Activated CD4-positive, alpha-beta T cell treated with anti-CD3 and anti-CD28 coated beads, Interleukin-2, amount 50 U/mL, for 48 hours (primary cell): Measurements from ENCODE around the gene ICOS.
A peak's percentile ranks its signal among the peaks of the same experiment; 100 is the strongest.
"Not testable (repeated sequence)": the region's sequence is repeated elsewhere in the genome, so short reads cannot be mapped to it uniquely, and the experiment has no call there.

Experiments
- DNase-seq, 2 experiments: peaks; one replicate each; pipeline ENCODE4 v3.0.0-alpha.2; 2020

The ICOS gene

DNA sequence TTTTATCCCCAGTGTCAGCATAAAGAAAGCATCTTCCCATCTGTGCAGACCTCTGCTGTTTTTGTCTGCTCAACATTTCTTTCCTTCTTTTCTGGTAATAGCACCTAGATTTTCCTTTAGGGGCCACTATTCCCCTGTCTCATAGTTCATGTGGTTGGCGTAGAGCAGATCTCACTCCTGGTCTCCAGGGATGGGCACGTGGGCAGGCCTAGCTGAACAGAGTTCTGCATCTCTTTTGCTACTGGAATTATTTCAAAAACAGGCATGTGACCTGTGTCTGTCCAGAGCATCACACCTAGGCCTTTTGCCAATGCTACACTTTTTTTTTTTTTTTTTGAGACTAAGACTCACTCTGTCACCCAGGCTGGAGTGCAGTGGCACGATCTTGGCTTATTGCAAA is 17.7 kb upstream of the ICOS start:
- DNase-seq, result no peak

DNA sequence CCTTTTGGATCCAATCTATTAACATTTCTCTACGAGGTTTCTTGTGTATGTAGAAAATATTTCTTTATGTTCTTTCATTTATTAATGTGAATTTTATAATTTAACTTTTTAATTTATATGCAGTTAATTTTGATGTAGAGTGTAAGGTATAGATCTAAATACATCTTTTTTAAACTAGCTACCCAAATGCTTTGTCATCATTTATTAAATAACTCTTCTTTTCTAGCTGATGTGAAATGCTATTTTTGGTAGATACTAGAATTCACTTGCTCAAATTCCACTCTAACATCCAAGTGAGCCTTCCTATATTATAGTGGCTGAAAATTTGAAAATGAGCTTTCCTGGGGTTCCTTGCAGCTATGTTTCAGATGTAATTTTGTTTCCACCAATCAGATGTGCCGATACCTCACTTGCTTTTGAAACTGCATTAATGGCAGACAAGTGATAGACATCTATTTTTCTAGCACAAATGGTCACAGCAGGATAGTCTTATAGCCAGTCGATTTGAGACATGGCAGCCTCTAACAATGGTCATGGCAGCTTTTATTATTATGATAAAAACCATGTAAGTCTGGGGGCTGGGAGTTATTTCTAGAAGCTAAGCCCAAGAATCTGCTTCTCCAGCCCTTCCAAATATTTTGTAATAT is 10.9 kb upstream of the ICOS start:
- DNase-seq, result no peak

DNA sequence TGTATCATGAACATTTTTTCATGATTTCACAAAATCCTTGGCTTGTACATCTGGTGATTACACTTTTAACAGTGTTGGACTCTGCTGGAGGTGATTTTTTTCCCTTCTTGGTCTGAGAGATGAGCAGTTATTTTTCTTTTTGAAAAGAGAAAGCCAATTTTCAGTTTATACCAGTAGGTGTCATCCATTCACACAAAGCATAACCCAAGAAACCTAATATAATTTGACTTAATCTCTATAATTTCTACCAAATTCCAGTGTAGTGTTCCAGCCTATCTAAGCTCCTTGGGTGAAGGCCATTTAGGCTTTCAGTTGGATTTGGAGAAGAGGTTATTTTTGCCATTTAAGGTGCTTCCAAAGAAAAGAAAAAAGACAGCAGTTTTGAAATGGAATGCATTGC is 7.7 kb upstream of the ICOS start:
- no peak for DNase-seq

DNA sequence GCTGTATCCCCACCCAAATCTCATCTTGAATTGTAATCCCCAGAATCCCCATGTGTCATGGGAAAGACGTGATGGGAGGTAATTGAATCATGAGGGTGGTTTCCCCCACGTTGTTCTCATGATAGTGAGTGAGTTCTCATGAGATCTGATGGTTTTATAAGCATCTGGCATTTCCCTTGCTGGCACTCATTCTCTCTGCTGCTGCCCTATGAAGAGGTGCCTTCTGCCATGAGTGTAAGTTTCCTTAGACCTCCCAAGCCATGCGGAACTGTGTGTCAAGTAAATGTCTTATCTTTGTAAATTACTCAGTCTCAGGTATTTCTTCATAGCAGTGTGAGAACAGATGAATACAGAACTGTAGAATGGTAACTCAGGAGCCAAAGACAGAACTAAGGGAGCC is 5.3 kb upstream of the ICOS start:
- DNase-seq, result peak in 1 of 2 experiments; percentile 60

DNA sequence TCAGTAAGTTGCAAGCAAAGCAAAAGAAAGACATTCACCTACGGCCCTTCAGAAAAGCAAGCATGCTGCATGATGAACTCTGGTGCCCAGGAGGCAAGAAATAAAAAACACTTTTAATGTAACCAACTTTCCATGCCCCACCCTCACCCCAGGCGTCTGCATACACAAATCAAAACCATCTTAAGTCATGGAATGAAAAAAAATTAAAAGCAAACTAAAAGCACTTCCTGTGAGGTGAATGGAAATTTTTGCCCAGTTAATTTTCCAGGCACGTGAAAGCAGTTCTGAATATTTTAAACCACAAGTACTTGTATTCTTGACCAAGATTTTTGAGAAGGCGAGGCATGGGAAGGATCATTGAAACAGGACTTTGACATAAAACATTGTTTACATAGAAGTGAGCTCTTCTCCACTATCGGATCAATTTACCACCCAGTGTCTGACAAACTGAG is 2.5 kb upstream of the ICOS start:
- DNase-seq, result peak in 1 of 2 experiments; percentile 72

DNA sequence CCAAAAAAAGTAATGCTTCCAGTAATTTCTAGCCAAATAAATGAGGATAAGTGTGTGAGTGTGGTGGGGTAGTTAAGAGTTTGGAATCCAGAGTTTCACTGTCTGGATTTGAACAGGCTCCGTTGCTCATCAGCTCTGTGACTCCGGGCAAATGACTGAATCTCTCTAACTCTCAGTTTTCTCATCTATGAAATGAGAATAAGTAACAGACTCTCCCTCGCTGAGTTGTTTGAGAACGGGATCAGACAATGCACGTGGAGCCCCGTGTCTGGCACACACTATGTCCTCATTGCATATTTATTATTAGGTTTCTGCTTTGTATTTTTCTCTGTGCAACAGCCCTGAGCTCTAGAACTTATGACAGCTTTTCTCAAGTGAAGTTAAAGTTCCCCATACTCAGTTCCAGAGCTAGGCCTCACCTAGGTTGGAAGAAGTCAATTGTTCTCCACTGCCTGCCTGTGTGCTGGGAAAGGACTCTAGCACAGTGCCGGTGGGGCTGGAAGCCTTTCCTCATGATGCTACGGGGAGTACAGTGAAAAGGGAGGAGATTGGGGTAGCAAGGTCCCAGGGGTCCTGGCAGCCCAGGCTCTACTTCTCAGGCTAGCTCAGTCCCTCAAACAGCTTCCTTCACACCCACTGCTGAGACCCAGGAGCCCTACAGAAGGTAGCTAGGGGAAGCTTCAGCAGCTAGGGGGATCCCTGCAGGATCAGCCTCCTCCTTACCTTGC is 1.7 kb upstream of the ICOS start:
- DNase-seq, result no peak

DNA sequence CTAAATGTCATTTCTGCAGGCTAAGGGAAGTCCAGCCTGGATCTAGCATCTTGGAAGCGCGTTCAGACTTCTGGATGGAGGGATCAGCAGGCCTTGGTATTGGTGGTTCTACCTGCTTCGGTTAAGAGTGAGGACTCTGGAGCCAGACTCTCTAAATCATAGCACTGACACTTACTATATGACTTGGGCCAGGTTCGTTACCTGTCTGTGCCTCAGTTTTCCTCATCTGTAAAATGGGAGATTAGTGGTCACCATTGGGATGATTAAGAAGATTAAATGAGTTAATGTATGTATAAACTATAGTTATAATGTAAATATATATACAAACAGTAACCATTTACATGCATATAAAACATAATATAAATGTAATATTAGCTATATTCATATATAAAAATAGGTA is 995 bp upstream of the ICOS start:
- no peak for DNase-seq

DNA sequence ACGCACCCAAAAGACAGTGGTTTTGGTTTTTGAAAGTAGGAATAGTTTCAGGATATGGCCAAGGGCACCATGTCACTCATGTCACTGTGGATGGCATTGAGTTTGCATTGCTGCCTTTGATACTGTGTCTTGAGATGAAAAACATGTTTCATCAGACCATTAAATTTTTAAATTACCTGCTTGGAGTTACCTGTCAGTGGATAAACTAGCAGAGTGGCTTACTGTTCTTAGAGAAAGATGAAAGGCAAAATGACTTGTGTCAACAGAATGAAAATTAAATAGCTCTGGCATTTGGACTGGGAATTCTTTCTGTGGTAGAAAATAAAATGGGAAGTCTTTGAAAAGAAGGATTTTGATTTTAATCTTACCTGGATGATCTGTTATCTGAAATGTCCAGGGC is 386 bp downstream of the ICOS start:
- no peak for DNase-seq

DNA sequence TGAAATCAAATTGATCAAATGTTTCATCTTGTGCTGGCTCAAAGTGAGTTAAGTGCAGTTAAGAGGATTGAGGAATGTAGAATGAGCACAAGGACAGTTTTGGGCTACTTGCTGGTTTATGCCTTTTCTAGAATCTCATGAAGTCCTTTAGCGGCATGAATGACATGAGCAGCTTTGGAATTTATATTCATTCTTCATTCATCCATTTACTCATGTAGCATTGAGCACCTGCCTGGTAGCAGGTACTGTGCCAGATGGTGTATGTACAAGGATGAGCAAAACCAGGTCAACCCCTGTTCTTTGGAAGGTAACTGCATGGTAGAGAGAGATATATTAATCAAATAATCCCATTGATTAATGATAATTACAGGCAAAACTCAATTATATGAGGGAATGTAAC is 1.2 kb downstream of the ICOS start:
- no peak for DNase-seq

DNA sequence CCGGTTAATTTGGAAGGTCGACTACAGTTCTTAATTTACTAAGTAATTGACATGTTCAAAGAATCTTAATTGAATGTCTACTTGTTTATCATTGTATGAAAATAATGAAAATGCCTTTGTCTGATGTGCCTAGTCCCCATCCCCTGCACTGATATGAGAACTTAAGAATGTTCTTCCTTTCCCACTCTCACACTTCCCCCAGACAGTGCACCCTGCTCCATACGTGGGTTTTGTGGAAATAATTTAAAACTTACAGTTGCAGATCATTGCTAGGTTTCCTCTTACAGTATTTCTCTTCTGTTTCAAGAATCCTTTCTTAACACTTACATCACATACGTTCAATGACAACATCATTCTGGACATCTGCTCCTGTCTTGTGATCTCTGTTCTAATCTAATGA is 3.5 kb downstream of the ICOS start:
- no peak for DNase-seq

DNA sequence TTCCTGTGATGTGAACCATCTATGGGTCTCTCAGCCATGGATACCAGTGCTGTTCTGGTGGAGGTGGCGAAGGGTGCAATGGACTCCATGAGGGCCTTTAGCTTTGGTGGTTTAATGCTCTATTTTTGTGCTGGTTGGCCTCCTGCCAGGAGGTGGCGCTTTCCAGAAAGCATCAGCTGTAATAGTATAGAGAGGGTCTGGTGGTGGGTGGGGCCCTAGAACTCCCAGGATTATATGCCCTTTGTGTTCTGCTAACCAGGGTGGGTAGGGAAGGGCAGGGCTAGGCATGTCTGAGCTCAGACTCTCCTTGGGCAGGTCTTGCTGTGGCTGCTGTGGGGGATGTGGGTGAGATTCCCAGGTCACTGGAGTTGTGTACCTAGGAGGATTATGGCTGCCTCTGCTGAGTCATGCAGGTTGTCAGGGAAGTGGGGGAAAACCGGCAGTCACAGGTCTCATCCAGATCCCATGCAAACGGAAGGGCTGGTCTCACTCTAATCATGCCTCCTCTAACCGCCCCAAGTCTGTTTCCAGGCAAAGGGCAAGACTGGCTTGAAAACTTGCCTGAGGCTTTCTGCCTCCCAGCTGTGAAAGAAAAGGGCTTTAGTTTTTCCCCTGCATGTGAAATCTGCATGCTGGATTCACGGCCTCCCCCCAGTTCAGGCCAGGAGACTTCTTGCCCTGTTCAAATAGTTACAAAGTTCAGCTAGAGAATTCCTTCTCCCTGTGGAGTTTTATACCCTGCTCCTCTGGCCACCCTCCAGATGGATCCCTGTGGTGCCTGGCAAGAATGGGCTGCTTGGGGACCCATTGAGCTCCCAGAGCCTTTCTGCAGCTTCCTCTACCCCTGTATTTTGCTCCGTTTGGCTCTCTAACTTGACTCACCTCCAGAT is 7.2 kb downstream of the ICOS start:
- DNase-seq, result peak in 1 of 2 experiments; percentile 49

DNA sequence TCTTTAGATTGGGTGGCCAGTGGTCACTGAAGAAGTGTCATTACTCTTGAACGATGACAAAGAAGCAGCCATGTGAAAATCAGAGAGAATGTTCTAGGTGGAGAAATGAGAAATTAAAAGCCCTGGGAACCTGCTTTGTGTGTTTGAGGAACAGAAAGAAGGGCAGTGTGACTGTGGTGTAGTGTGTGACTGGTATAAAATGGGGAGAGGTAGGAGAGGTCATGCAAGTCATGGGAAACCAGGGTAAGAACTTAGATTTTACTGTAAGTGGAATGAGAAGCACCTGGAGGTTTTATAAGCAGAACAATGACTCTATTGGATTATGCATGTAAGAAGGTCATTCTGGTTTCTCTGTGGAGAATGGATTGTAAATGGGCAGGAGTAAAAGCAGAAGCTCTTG is 12.2 kb downstream of the ICOS start:
- DNase-seq, result no peak

DNA sequence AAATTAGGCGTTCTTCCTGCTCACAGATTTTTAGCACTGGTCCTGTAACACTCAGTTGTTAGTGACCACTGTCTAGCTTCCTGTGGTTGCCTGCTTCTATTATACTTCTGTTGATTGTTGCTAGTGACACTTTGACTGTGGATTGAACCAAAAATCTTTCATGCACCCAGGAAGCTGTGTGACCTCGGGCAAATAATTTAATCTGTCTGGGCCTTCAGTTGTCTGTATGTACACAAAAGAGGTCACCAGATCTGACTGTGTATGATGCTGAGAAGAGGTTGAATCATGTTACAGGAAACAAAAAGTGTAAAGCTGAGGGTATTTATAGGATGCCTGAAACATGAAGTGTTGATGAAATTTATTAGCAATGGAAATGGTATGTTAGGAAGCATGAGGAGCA is 12.7 kb downstream of the ICOS start:
- DNase-seq, result no peak

DNA sequence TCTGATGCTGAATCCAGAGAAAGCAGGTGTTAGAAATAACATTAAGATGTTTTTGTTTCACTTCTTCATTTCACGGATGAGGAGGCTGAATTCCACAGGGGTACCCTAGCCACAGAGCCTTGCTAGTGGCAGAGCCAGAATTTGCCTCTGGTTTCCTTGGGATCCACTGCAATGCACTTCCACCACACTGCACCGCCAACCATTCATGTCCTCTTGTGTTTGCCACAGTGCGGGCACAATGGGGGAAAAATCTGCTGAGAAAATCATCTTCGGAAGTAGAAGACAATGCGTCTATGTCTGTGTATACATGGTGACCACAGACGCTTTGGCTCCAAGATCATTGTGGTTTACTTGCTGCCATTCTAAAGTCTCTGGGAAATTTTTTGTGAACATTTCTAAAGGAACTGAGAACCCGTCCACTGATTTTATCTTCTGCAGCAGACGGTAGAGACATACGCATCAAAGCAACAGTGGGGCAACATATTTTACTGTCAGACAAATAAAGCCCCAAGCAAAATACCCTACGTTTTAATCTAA is 14.9 kb downstream of the ICOS start:
- DNase-seq, result peak; percentile 36 to 51

DNA sequence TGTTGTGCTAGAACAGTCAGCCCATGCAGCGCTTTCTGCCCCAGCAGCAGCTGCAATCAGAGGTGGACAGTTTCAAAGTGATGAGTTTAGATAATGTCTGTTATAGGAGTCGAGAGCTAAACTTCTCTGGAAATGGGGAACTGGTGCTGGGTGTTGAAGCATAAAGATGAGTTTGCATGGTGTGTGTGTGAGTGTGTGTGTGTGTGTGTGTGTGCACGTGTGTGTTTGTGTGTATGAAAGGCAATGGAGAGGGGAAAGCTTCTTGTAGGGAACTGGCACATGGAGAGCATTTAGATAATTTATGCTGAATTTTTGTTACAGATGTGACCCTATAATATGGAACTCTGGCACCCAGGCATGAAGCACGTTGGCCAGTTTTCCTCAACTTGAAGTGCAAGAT is 22.7 kb downstream of the ICOS start:
- DNase-seq, result no peak

DNA sequence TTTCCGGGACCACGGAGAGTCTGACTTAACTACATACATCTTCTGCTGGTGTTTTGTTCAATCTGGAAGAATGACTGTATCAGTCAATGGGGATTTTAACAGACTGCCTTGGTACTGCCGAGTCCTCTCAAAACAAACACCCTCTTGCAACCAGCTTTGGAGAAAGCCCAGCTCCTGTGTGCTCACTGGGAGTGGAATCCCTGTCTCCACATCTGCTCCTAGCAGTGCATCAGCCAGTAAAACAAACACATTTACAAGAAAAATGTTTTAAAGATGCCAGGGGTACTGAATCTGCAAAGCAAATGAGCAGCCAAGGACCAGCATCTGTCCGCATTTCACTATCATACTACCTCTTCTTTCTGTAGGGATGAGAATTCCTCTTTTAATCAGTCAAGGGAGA is 23.1 kb downstream of the ICOS start:
- no peak for DNase-seq

DNA sequence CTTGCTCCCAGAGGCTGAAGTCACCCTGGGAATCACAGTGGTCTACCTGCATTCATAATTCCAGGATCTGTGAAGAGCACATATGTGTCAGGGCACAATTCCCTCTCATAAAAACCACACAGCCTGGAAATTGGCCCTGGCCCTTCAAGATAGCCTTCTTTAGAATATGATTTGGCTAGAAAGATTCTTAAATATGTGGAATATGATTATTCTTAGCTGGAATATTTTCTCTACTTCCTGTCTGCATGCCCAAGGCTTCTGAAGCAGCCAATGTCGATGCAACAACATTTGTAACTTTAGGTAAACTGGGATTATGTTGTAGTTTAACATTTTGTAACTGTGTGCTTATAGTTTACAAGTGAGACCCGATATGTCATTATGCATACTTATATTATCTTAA is 24.2 kb downstream of the ICOS start:
- no peak for DNase-seq

DNA sequence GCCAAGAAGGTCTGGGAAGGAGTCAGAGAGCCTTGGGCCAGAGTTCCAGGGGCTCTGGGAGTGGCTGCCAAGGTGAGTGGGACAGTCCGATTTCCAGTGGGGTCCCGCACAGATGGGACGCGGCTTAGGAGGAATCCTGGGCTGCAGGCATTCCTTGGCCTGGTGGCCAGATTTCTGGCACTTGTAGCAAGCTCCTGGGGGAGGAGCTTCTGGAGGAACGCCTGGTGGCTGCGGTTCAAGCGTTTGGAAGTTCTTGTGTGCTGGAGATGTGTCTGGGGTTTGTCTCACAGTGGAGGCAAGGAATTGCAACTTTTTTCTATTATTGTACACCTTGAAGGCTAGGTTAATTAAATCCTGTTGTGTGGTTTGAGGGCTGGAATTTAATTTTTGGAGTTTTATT is 28.6 kb downstream of the ICOS start:
- not testable (repeated sequence) for DNase-seq

DNA sequence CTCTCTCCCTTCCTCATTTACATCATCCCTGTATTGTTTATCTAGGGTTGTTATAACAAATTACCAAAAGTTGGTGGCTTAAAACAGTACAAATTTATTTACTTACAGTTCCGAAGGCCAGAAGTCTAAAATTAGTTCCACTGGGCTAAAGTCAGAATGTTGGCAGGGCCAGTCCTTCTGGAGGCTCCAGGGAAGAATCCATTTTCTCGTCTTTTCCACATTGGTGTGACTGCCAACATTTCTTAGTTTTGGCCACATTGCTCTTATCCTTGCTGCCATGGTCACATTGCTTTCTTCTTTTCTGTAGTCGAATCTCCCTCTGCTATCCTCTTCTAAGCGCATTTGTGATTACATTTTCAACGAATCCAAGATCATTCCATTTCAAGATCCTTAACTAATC is 34.7 kb downstream of the ICOS start:
- no peak for DNase-seq

DNA sequence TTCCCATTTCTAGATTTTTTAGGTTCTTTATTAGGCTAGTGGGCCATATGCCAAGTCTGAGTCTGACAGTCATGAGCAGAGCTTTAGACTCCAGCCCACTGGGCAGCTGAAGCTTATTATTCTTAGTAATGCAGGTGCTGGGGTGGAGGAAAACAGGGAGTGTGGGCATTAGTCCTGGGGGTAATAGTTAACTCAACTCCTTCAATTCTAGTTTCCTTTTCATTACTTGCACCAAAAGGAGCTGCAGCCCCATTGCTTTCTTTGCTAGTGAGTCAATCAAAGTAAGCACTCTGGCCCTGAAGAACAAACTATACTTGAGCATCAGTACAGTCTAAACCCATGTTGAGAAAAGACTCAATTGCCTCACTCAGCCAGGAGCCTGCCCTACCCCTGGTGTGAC is 35.5 kb downstream of the ICOS start:
- no peak for DNase-seq

DNA sequence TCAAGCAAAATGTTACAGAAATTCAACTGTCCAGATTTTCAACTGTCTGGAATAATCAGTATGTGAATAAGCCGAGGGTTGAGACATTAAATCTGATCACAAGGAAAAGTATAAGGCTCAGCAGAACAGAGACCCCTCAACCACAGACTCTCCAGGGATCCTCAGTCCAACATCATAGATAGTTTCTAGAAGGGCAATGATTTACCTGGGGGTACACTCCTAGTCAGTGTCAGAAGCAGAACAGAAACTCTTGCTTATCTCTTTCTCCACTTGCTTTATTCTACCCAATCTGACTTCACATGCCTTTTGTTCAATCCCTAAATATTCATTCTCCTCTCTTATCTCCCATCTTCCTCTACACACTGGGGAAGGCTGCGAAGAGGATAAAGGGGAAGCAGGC is 36.4 kb downstream of the ICOS start:
- DNase-seq, result no peak

DNA sequence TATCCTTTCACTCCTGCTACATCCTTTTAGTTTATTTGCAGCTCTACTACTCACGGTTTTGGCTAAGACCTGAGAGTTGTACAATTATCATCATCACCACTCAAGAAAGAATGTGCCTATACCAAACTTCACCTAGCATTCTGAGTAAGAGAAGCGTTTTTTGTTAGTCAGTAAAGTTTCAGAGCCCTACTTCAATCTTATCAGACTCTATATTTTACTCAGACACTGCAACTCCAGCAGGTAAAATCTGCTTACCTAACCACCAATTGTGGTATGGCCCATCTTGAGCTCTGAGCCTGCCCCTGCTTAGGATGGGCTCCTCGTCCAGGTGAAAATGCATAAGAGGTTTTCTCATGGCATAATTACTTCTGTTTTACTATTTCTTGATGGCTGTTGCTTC is 37.1 kb downstream of the ICOS start:
- no peak for DNase-seq

DNA sequence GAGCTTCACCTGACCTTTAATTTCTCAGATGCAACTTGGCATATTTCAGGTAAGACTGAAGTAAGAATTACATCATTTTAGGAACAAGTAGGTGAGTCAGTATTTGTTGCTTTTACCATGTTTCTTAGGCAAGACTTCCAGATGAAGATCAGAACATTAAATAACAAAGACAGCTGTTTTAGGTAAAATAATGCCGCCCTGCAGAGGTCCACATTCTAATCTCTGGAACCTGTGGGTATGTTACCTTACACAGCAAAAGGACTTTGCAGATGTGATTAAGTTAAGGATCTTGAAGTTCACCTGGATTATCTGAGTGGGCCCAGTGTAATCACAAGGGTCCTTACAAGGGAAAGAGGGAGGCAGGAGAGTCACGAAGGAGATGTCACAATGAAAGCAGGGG is 39.3 kb downstream of the ICOS start:
- DNase-seq, result no peak

DNA sequence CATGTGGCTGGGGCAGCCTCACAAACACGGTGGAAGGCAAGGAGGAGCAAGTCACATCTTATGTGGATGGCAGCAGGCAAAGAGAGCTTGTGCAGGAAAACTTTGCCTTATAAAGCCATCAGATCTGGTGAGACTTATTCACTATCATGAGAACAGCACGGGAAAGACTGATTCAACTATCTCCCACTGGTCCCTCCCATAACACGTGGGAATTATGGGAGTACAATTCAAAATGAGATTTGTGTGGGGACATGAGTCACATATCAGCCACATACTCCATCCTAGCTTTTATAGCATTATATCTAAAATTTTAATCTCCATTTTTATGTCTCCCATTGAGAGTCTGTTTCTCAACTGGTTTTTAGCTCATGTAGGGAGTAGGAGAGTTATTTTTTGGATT is 45.7 kb downstream of the ICOS start:
- DNase-seq, result no peak
